SKM-1 (cell line): ENCODE measurements around the gene AVPR2.

Source experiments
- DNase-seq: peaks from one replicate; lab custom pipeline; 2025; ENCODE audit not compliant: unreplicated experiment; lab: John Stamatoyannopoulos, UW

Gene AVPR2

DNA sequence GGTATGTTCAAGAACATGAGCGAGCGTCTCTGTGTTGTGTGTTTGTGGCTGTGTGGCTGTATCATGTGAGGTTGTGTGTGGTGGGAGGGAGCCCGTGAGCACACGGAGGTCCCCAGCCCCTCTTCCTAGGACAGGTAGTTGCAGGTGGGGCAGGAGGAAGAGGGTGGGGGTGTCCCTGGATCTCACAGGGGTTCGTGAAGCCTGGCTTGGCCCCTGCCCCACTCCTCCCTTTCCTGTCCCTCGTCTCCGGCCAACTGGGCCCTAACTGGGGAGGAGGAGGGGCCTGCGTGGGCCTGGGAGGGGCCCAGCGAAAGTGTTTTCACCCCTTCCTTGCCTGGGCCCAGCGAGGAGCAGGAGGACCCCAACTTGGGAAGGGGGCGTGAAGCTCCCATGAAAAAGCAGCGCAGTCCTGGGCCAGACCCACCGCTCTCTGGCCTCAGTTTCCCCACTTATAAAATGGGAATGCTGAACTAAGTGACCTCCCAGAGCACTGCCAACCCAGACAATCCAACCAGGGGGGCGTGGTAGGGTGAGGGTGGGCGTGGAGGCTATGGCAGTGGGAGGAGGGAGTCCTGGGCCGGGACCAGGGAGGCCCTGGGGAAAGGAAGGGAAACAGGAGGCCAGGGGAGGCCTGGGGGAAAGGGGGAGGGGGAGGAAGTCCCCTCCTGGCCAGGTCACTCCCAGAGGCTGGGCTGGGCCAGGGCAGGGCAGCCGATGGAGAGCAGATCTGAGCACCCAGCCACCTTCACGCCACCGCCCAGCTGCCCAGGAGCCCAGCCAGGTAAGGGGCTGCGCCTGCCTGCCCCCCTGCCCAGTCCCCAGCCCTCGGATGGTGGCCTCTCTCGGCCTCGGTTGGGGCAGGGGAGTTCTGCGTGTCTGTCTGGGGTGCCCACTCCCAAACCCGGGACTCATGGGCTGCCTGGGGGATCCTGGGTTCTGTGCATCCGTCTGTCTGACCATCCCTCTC is at the start of gene AVPR2:
Gene AVPR2 (plus strand): TSS at position 683 of the 967 bp plus-strand sequence. CDS start 473 bp downstream, outside the sequence.
- no peak for DNase-seq

DNA sequence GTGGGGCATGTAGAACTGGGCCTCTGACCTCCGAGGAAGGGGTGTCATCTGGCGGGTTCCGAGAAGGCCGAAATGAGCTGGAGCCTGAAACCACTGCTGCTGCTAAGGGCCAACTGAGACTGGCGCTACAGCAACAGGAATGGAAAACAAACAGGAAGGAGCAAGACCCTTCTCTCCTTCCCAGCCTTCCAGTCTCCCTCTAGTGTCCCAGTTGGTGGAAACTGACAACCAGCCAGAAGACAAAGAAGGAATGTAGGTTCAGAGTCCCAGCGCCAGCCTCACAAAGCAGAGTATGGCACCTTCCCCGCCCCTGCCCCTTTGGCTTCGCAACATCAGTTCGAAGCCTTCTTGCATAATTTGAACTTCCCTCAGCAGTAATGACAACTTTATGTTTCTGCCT is 49.8 kb upstream of the AVPR2 start:
- no peak for DNase-seq

DNA sequence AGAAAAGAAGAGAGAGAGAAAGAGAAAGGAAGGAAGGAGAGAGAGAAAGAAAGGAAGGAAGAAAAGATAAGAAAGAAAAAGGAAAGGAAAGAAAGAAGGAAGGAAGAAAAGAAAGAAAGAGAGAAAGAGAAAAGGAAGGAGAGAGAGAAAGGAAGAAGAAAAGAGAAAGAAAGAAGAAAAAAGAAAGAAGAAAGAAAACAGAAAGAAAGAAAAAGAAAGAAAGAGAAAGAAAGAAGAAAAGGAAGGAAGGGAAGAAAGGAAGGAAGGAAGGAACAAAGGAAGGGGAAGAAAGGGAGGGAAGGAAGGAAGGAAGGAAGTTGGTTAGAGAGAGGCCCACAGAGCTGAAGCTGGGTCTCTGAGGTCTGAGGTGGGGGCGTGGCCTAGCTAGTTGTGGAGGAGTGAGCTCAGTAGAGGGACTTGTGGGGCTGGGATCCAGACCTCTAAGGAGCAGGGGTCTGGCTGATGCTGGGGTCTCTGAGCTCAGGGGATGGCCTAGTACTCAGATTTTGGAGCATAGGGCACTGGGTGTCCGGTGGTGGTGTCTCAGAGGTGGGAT is 47.0 kb upstream of the AVPR2 start:
- DNase-seq, result no peak

DNA sequence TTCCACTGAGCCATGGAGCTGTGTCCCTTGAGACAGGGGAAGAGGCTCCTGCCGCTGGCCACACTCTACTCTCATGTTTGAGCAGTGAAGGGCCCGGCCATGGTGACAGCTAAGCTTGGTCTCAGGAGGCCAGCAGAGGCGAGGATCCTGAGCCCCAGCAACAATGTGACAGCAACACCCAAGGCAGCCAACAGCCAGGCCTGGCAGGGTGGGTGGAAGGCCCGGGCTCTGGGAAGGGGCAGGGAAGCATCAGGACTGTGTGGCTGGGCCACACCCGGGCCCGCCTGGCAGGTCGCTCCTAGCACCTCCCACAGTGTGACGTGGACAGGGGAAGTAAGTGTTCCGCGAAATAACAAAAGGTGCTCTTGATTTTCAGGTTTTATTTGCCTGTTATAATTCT is 43.3 kb upstream of the AVPR2 start:
- no peak for DNase-seq

DNA sequence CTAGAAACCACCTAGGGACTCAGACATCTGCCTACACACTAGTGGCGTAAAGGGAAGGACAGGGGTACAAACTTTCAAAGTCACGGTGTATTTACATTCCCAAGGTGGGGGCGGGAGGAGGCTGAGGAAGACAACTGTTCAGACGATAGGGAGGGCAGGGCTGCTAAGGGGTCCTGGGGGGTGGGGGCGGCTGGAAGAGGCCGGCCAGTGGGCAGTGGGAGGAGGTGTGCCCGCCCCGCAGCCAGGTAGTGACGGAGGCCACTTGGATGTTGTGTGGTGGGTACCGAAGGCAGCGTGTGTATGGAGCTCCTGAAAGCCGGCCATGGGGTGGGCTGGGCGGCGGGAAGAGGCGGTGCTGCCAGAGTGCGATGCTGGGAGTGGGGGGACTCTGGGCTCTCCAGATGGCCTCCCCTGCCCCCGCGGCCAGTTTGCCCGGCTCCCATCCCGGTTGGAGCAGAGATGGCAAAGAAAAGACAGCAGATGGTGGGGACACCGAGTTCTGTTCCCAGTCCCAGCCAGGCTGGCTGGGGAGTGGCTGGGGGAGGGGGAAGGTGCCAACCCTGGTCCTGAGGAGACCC is 42.7 kb upstream of the AVPR2 start:
- no peak for DNase-seq

DNA sequence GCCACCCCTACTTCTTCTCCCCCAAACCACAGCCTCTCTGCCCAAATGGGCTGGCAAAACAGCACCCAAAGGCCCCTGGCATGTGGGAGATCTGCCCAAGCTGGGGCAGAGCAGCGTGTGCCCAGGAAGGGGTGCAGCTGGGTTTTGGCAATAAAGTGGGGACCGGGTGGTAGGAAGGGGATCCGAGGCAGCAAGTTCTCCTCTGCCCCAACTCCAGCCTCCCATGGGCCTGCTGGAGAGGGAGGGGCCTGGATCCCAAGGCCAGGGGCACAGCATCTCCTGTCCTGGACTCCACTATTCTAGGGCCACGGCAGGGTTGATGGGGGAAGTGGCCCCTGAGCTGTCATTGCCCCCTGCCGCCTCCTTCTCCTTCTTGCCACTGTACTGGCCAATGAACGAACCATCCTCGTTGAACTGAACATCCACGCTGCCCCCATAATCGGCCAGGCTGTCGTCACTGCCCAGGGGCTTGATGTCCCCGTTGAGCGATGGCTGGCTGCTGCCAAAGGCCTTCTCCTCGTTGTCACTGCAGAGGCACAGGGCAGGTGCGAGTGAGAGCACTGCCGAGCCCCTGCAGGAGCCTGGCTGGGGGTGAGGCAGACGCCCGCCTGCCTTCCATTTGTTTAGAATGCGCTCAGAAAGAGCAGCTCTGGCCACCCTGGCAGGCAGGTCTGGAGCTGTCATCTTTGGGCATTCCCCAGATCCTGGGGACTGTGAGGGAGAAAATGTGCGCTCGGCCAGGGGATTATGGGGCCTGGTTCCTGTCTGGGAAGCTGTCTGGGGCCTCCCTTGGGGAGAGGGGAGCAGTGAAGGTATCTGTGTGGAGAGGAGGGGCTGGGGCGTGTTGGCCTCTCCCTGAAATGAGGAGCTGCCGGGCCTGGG is 41.9 kb upstream of the AVPR2 start:
- no peak for DNase-seq

DNA sequence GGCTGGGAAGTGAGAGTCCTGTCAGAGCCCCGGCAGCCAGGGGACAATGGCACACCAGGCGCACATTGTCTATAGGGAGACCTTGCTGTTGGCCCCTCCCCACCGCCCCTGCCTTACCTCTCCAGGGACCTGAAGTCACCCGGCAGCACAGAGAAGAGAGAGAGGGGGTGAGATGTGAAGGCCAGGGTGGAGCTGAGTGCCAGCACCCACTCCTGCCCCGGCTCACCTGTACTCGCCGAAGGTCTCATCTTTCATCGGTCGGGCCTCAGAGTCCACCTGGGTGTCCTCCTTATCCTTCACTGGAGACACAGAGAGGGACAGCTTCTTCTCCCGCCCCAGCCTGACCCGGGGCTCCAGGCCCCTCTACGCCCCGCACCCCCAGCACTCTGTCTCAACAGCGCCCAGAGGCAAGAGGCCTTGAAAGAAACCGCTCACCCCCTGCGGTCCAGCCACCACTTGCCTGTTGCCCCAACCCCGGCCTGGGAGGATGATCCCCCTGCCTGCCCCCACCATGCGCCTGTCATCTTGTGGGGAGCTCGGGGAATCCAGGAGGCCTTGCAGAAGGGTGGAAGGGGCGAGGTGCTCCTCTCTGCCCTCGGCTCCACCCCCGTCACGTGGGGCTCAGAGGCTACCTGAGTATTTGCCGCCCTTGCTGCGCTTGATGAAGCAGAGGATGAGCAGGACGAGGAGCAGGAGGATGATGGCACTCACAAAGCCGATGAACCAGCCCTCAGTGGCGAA is 41.1 kb upstream of the AVPR2 start:
- DNase-seq, result no peak

DNA sequence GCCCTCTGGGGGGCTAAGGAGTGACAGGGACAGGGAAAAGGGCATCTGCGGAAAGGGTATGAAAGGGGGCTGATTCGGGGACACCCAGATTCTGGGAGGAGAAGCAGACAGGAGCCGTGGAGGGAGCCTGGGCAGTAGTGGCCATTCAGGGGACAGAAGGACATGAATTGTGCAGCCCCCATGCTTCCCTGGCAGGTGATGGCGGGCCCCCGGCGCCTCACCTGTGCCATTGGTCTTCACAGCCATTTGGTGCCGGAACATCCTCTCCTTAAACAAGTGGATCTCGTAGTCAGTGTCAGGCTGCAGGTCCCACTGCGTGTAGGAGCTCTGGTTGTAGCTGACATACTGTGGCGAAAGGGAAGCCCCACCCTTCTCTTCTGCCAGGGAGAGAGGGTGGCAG is 40.4 kb upstream of the AVPR2 start:
- DNase-seq, result no peak

DNA sequence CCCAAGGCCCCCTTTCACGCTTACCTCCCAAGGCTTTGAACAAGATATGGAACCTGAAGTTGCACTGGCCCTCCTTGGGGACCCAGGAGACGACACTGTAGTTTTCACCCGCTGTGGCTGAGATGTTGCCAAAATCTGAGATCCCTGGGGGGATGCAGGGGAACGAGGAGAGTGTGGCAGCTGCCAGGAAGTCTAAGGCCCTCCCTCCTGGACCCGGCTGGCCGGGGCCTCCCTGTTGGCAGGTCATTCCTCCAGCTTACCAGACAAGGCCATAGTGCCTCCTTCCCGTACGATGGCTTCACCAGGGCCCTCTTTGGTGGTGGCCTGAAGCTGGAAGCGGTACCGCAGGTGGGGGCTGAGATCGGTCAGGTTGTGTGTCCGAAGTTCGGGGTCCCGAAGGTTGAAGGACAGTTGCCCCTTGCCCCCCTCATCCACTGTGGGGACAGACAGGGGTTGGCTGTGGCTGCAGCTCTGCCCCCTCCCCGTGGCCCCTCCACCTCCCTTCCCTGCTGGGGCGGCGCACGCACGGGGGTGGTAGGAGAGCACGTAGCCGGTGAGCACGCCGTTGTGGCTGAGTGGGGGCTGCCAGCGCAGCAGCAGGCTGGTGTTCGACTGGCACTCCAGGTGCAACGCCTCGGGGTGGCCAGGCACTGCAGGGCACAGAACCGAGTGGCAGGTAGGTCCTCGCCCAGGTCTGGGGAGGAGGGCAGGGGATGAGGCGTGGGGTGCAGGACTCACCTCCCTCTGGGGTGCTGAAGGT is 39.7 kb upstream of the AVPR2 start:
- no peak for DNase-seq

DNA sequence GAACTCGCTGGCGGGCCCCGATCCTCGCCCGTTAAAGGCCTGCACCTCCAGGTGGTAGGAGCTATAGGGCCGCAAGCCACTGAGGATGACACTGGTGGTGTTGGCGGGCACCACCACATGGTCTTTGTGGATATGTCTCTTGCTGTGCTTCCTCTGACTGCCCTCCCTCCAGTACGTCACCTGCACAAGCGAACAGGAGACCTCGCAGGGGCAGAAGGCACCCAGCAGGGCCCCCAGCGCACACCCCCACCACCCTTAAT is 39.2 kb upstream of the AVPR2 start:
- no peak for DNase-seq

DNA sequence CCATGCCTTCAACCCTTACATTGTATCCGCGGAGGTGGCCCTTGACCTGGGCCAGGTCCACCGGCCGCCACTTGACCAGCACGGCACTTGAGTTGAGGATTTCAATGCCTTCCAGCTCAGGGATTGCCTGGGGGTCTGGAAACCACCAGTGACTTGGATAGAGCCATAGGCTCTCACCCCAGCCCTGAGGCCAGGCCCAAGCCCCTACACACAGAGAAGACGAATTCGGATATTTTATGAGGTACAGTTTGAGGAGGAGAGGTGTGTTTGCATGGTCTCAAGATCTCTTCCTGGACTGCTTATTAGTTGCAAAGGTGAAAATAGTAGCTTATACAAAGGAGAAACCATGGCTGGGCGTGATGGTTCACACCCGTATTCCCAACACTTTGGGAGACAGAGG is 38.8 kb upstream of the AVPR2 start:
- DNase-seq, result no peak

DNA sequence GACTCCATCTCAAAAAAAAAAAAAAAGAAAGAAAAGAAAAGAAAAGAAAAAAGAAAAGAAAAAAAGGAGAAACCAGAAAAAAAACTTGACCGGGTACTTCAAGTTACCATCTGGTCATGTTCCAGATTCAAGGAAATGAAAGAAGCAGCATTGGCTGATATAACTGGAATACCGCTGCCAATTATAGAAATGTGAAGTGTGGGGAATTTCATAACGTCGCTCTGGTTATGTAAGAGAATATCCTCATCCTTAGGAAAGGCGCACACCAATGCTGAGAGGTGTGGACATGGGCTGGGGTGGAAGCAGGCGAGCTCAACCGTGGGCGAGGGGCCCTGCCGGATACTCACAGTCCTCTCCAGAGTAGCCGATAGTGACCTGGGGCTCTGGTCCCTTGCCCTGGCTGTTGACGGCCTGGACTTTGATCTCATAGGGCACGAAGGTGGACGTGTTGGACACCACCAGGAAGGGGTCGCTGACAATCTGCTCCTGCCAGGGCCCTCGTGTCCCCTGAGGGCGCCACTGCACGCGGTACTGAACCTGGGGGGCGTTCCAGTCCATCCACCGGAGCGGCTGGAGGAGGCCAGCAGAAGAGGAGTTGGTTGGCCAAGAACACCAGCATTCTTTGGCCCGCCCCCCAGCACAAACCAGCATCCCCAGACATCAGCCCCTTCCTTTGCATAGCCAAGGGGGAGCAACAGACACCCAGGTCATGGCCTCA is 38.0 kb upstream of the AVPR2 start:
- no peak for DNase-seq

DNA sequence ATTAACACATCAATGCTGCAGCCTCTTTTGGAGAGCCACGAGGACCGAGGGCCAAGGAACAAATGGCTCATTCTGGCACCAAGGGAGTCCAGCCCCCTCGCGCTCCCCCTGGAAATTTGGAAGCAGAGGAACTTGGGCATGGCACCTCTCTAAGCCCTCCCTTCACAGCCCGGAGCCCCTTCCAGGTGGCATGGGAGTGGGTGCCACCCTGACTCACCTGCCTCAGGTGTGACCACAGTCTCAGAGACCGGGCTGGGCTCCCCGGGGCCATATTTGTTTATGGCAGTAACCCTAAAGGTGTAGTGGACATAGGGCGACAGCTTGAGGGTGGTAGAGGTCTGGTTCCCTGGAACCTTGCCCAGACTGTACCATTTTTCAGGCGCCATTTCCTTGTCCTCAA is 37.3 kb upstream of the AVPR2 start:
- no peak for DNase-seq

DNA sequence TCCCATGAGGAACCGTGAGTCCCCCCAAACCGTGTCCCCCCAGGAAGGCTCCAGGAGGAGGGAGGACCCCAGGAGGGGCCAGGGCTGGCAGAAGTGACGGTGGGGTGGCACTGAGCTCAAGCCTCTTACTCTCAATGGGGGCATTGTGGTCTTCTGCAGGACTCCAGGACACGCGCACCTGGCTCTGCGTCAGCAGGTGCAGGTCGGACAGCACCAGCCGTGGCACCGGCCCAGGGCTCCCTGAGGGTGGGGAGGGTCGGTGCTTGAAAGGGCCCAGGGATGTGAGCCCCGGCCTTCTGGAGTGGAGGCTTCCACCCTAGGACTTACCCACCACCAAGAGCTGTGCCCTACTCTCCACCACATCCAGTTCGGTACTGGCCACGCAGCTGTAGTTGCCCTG is 36.8 kb upstream of the AVPR2 start:
- DNase-seq, result no peak

DNA sequence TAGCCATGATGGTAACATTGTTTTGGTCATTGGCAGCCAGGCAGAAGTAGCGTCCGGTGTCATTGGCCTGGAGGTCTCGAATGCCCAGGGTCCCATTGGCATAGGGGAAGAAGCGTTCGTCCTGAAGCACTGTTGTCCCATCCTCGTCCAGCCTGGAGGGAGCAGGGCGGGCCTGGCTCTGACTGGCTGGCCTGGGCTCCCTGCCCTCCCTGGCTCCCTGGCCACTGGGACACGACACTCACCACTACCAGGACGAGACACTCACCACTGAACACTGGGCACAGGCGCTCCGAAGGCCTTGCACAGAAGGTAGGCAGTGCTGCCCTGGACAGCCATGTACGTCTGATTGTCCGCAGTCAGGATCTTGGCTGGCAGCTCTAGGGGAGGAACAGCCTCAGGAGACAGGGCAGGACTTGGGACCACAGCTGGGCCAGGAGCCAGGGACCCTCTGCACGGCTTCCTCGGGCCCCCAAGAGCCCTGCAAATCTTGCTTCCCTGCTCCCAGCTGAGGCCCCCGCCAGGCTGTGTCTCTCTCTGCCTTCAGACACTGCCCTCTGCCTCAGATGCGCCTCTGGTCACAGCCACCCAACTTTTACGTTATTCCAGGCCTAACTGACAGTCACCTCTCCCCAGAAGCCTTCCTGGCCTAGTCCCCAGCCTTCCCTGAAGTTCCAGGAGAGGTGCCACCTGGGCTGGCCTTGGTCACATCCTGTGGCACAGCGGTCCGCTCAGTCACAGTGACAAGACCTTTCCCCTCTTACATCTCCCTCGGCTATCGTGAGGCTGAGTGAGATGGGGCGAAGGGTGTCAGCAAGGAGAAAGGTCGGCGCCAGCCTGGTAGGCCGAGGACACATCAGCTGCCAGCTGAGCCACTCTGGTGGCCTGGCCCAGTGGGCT is 35.6 kb upstream of the AVPR2 start:
- no peak for DNase-seq

DNA sequence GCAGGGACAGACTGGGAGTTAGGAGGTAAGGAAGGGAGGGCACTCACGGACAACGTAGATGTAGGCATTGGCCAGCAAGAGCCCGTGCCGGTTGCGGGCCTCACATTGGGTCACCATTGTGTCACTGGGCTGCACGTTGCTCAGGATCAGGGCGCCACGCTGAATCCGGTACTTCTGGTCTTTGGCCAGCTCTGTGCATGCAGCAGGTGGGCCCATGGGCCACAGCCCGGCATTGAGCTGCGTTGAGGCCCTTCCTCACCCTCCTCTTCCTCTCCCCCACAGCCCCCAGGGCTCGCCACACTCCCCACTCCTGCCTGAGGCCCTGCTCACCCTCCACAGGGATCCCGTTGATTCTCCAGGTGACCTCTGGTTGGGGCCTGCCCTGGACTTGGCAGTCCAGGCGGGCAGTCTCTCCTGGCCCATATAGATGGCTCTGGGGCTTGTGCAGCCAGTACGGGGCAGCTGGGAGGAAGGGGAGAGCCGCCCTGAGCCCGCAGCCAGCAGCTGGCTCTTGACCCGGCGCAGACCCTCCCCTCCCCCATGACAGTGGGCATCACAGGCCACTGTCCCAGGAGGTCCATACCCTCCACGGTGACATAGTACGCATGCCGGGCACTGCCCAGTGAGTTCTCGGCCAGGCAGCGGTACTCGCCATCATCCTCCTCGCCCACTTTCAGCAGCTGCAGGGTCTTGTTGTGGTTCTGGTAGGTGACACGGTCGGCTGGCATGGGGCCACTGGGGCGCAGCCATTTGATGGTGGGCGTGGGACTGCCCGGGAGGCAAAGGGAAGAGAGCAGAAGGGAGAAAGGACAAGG is 34.8 kb upstream of the AVPR2 start:
- DNase-seq, result no peak

DNA sequence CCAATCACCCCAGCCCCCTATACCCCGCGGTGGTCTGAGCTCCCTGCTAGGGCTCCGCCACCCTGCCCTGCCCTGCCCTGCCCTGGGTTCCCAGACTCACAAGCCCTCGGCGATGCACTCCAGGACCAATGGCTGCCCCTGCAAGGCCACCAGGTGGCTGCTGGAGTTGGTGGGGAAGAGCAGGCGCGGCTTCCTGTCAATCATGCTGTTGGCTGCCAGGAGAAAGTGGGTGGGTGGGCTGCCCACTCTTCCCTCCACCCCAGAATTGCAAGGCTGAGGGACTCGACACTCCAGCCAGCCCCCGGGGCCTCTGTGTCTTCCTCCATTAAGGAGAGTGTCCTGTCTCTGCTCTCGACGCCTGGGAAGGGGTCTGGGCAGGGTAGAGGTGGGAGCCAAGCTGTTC is 34.2 kb upstream of the AVPR2 start:
- DNase-seq, result no peak
